GM12891 (cell line): ENCODE results near the gene LEKR1.

Experiments used
- POLR2A ChIP-seq: IDR thresholded peaks from 2 replicates; pipeline ENCODE4 v1.6.1; 2011; ENCODE audit warnings: low read depth, low read length, control low read depth
- POLR2AphosphoS5 ChIP-seq: IDR thresholded peaks from 2 replicates; pipeline ENCODE4 v1.6.1; 2011; ENCODE audit warnings: low read depth, low read length, control low read depth
- SPI1 ChIP-seq: IDR thresholded peaks from 2 replicates; pipeline ENCODE4 v1.6.1; 2011; ENCODE audit warnings: low read depth, low read length, control low read depth
- TAF1 ChIP-seq: IDR thresholded peaks from 2 replicates; pipeline ENCODE4 v1.6.1; 2011; ENCODE audit warnings: low read depth, low read length, control low read depth

DNA sequence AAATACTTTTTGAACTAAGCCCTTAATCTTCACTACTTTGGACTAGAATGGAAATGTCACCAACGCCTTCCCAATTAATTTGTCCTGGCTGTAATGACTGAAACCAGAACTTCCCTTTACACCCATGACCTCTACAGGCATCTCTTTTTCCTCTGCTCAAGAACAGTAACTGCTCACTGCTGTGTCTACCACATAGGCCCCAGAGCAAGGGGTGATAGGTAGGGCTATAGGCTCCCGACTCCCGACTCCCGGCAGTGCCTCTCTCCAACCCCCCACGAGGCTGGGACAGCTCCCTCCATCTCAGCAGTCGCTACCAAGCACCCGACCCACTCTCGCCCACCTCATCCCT lies 384 bp upstream of the LEKR1 start:
- TF ChIP-seq SPI1 = no peak
- 0 out of 2 replicates have a peak, but pooled peaks have one; percentile 69 for TF ChIP-seq POLR2A
- no peak for TF ChIP-seq POLR2AphosphoS5
- no peak for TF ChIP-seq TAF1
